Ovary (tissue), 3 donors: ENCODE data around the gene TEAD3.

Experiments used
- CTCF ChIP-seq, 3 donors: fragments of 450-650 bp in 2 of 3; fragments of 200-600 bp in 1 of 3; IDR thresholded peaks; one replicate each; pipeline versions ENCODE4 v1.5.1 to v1.8.0; 2016 to 2022; ENCODE audit warnings: antibody characterized with exemption in 3 of 3, mild to moderate bottlenecking in 1 of 3
- EP300 ChIP-seq: sonication (generic); formaldehyde crosslinking; IDR thresholded peaks from one replicate; pipeline ENCODE4 v1.6.1; 2017; ENCODE audit warnings: antibody characterized with exemption
- POLR2A ChIP-seq: fragments of 450-650 bp; IDR thresholded peaks from one replicate; pipeline ENCODE4 v1.6.1; 2017; ENCODE audit warnings: antibody characterized with exemption, mild to moderate bottlenecking, moderate library complexity
- donor health status: DM: no; HTN: no; CAD: no.

DNA sequence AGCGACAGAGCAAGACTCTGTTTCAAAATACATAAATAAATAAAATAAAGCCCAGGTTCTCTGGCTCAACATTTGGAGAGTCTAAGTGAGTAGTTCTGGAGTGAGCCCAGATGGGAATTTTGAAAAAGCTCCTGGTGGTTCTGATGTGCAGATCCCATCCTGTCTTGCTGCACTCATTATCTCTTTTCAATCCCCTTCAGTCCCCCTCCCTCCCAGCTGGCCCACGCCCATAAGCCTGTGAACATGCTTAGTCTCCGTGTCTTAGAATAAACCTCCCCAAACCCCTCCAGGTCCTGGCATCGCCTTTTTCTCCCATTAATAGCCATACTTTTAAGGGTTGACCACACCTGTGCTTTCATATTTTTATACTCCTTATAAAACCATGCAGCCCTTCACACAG lies 35.2 kb upstream of the TEAD3 start:
- no peak for TF ChIP-seq CTCF (IDR thresholded peaks at IDR 0.05)
- TF ChIP-seq POLR2A: no peak
- no peak for TF ChIP-seq EP300
